ENCODE results near the gene STK32B. TPM values are rescaled to one million over a fixed set of nuclear protein-coding genes. Genes with fewer than 3 reads are reported as not detected.
A peak's percentile ranks its signal among the peaks of the same experiment; 100 is the strongest.

The STK32B gene
- total RNA-seq, 1 experiment from 2014 or later = 15.1 TPM

DNA sequence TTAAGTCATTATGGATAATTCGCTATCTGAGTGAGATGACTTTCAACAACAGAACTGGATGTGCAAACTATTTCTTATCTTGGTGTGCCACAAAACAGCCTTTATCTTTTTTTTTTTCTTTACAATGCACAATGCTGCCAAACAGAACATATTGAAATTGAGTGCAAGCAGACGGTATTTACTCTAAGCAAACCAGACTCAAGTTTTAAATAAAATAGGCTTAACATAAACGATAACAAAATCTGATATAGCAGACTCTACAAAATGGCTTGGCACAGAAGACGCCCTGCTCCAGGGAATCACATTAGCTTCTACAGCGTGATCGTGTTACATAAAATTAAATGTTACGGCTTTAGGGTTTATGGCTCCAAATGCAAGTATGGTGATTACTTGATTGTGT lies 9.6 kb upstream of the STK32B start:
- no peak for DNase-seq (ENCODE audit: low spot score)

DNA sequence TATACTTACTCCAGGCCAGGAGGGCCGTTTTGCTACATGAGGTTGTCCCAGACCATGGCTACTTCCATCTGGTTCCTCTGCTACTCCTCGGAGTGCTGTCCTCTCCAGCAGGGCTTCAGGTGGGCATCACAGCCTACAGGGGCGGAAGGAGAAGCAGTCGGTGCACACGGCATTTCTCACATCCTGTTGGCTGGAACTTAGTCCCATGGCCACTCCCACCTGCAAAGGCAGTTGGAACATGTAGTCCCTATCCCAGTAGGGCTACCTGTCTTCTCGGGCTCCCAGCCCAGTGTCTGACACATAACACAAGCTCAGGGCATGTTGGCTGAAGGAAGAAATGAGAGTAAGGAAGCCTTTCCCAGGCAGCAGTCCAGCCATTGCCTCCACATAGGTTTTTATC lies 7.7 kb upstream of the STK32B start:
- H3K4me3 ChIP-seq (ENCODE audit: low read depth, low read length, poor library complexity, severe bottlenecking) = no peak overlapping the region
- CTCF ChIA-PET = no interaction called here
- H3K27me3 ChIP-seq (replicated peaks; ENCODE audit: insufficient read depth, low read depth, low read length, poor library complexity) = no peaks in the 10 kb centered on the region
- peaks cover 23% of the 10 kb centered on the region for H3K4me1 ChIP-seq (ENCODE audit: insufficient read depth, low read length, poor library complexity, severe bottlenecking)
- BruUV-seq (replicated peaks) = no TSS peak
- intact Hi-C loops (cut with micrococcal nuclease; ENCODE audit: unreplicated experiment) = no loop called here
- no peak for DNase-seq (ENCODE audit: low spot score)
- POLR2A ChIA-PET (ENCODE audit: low non-redundant PET) = no interaction called here
- no peaks in the 10 kb centered on the region for H3K36me3 ChIP-seq (ENCODE audit: insufficient read depth, low read length, poor library complexity, severe bottlenecking)
- no peak overlapping the region for H3K27ac ChIP-seq (ENCODE audit: low read depth, low read length, poor library complexity, severe bottlenecking)
- TF ChIP-seq EZH2 (IDR thresholded peaks at IDR 0.05; ENCODE audit: borderline replicate concordance, low read depth, low read length, poor library complexity, severe bottlenecking) = no peak
- TF ChIP-seq, protein P1, sequence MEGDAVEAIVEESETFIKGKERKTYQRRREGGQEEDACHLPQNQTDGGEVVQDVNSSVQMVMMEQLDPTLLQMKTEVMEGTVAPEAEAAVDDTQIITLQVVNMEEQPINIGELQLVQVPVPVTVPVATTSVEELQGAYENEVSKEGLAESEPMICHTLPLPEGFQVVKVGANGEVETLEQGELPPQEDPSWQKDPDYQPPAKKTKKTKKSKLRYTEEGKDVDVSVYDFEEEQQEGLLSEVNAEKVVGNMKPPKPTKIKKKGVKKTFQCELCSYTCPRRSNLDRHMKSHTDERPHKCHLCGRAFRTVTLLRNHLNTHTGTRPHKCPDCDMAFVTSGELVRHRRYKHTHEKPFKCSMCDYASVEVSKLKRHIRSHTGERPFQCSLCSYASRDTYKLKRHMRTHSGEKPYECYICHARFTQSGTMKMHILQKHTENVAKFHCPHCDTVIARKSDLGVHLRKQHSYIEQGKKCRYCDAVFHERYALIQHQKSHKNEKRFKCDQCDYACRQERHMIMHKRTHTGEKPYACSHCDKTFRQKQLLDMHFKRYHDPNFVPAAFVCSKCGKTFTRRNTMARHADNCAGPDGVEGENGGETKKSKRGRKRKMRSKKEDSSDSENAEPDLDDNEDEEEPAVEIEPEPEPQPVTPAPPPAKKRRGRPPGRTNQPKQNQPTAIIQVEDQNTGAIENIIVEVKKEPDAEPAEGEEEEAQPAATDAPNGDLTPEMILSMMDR (conservative IDR thresholded peaks at IDR 0.05; ENCODE audit: low read depth, low read length) = no peak
- no peaks in the 10 kb centered on the region for H3K9me3 ChIP-seq (ENCODE audit: low read depth, low read length, poor library complexity, severe bottlenecking)

More for the DNA sequence above, 9.6 kb upstream of the STK32B start:
- H3K27me3 ChIP-seq (replicated peaks; ENCODE audit: insufficient read depth, low read depth, low read length, poor library complexity) = no peaks in the 10 kb centered on the region
- POLR2A ChIA-PET (ENCODE audit: low non-redundant PET) = no interaction called here
- CTCF ChIA-PET = interaction anchor here (0.6 kb wide), 1 partner anchor 667 kb away, joined by 3 read pairs; the partner anchor contains the start of gene EVC2
- TF ChIP-seq, protein P1 (conservative IDR thresholded peaks at IDR 0.05; ENCODE audit: low read depth, low read length) = no peak
- TF ChIP-seq EZH2 (IDR thresholded peaks at IDR 0.05; ENCODE audit: borderline replicate concordance, low read depth, low read length, poor library complexity, severe bottlenecking) = no peak
- H3K9me3 ChIP-seq (ENCODE audit: low read depth, low read length, poor library complexity, severe bottlenecking) = no peaks in the 10 kb centered on the region
- H3K4me1 ChIP-seq (ENCODE audit: insufficient read depth, low read length, poor library complexity, severe bottlenecking) = peaks cover 33% of the 10 kb centered on the region
- no TSS peak for BruUV-seq (replicated peaks)
- no peaks in the 10 kb centered on the region for H3K36me3 ChIP-seq (ENCODE audit: insufficient read depth, low read length, poor library complexity, severe bottlenecking)
- intact Hi-C loops (cut with micrococcal nuclease; ENCODE audit: unreplicated experiment) = no loop called here
- no peak overlapping the region for H3K4me3 ChIP-seq (ENCODE audit: low read depth, low read length, poor library complexity, severe bottlenecking)
- peak overlapping the region; percentile 21 for H3K27ac ChIP-seq (ENCODE audit: low read depth, low read length, poor library complexity, severe bottlenecking)

DNA sequence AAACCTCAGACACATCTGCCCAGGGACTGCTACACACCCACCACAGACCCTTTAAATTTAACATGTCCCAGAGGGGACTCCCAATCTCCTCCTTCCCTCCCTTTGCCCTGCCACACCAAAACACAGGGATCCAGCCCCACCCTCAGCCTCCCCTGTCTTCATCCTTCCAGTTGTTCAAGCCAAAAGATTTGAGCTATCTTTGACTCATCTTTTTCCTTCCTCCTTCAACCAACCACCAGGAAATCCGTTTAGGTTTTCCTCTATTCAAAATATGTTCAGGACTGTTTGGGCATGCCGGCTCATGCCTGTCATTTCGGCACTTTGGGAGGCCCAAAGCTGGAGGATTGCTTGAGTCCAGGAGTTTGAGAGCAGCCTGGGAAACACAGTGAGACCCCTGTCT lies 6.9 kb upstream of the STK32B start:
- Histone ChIP-seq H3K4me1 (ENCODE audit: insufficient read depth, low read length, poor library complexity, severe bottlenecking) (peaks cover 23% of the 10 kb centered on the region), H3K27me3 (replicated peaks; ENCODE audit: insufficient read depth, low read depth, low read length, poor library complexity) (no peaks in the 10 kb centered on the region), H3K4me3 (ENCODE audit: low read depth, low read length, poor library complexity, severe bottlenecking) (no peak overlapping the region), H3K9me3 (ENCODE audit: low read depth, low read length, poor library complexity, severe bottlenecking) (no peaks in the 10 kb centered on the region), H3K36me3 (ENCODE audit: insufficient read depth, low read length, poor library complexity, severe bottlenecking) (no peaks in the 10 kb centered on the region), H3K27ac (ENCODE audit: low read depth, low read length, poor library complexity, severe bottlenecking) (no peak overlapping the region)
- no TSS peak for BruUV-seq (replicated peaks)
- DNase-seq (ENCODE audit: low spot score) = no peak
- intact Hi-C loops (cut with micrococcal nuclease; ENCODE audit: unreplicated experiment) = no loop called here
- POLR2A ChIA-PET (ENCODE audit: low non-redundant PET) = no interaction called here
- CTCF ChIA-PET = no interaction called here
- TF ChIP-seq, protein P1 (conservative IDR thresholded peaks at IDR 0.05; ENCODE audit: low read depth, low read length) = no peak
- TF ChIP-seq EZH2 (IDR thresholded peaks at IDR 0.05; ENCODE audit: borderline replicate concordance, low read depth, low read length, poor library complexity, severe bottlenecking) = no peak

Measured in A673 (cell line).